ENCODE results near the gene NUDCD2.
"Not testable (repeated sequence)": the region's sequence is repeated elsewhere in the genome, so short reads cannot be mapped to it uniquely, and the experiment has no call there.

Gene NUDCD2

DNA sequence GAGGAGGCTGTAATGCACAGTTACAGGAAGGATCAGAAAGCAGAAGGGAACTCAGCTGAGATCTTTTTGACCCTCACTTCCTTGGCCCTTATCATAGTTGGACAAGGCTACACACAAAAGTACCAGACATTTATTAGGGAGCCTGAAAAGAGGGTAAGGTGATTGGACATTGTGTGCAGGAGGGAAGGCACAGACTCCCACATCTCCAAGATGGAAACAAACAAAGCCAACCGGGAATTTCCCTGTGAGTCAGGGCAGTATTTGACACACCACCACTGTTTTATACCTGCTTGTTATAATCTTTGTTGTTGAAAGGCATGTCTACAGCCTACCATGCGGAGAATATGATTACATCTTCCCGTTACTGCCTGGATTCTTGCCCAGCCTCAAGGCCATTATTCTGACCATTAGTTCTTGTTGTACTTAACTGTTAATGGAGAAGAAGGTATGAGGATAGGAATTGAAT is 25.5 kb downstream of the NUDCD2 start:
- DNase-seq (ENCODE audit: extremely low read depth in 1 of 2, low read depth in 1 of 2) = no peak

- no peak for DNase-seq (ENCODE audit: extremely low read depth in 1 of 2, low read depth in 1 of 2)
Observed at GRCh38 chr5:163433271-163433670, 26.6 kb downstream of the NUDCD2 start.

DNA sequence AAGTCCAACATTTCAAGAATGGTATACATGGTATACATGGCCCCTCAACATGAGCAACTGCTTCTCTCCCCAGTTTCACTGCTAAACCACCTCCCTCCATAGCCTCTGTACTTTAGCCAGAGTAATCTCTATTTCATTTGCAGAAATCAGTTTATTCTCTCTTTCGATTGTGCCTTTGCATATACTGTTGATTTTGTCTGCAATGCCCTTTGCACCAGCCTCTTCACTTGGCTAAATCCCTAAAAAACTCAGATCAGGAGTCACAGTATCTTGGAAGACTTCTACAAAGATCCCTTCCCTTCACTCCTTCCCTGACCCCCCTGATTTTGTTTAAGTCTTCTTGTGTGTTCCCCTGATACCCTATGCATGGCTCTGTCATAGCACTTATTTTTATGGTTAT is 27.4 kb downstream of the NUDCD2 start:
- no peak for DNase-seq (ENCODE audit: extremely low read depth in 1 of 2, low read depth in 1 of 2)

- not testable (repeated sequence) for DNase-seq (ENCODE audit: extremely low read depth in 1 of 2, low read depth in 1 of 2)
Observed at GRCh38 chr5:163426128-163426527, 33.8 kb downstream of the NUDCD2 start.

- no peak for DNase-seq (ENCODE audit: extremely low read depth in 1 of 2, low read depth in 1 of 2)
Observed at GRCh38 chr5:163424836-163425235, 35.1 kb downstream of the NUDCD2 start.

DNA sequence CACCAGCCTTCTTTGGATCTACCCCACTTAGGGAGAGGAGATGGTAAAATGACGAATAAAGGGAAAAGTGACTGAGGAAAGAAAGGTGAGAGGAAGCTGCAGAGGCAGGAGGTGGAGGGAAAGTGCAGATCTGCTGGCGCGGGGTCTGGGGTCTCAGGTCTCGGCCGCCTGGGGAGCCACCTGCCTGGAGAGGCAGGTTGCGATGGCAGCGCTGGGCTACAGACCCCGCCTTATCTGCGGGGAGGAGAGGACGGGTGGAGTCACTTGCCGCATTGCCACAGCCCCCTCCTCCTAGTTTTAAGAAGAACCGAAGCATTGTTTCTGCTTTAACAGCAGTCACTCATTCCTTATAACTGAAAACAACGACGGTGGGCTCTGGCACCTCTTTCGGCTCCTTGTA is 44.2 kb downstream of the NUDCD2 start:
- DNase-seq (ENCODE audit: extremely low read depth in 1 of 2, low read depth in 1 of 2) = not testable (repeated sequence)

DNA sequence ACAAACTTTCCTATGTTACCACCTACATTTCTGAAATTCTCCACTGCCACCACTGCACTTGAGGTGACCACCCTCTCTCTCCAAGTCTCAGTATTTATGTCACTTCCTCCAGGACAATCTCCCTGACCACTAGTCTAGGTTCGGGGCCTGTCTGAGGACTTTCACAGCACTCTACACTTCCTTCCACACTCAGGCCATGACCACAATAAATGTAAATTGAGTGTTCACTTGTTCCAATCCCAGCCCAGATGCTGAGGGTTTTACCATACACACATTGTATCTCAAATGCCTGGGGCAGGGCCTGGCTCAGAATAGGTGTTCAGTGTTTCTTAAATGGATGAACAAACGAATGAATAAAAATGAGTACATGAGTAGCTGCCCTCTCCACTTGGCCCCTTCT is 49.4 kb downstream of the NUDCD2 start:
- no peak for DNase-seq (ENCODE audit: extremely low read depth in 1 of 2, low read depth in 1 of 2)

DNA sequence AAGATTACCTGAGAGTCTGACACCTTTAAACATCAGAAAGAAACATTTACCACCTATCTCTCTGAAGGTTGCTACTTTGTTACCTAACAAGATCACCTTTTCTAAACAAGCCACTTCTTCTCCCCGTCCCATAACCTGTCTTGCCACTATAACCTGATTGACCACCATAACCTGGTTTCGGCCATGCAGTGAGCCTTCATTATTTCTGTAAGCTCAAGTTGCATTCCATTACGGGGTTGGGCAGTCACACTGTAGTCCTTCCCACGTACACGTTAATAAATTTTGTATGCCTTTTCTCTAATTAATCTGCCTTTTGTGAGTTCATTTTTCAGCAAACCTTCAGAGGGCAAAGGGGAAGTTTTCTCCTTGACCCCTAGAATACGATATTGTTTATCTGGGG is 50.5 kb downstream of the NUDCD2 start:
- no peak for DNase-seq (ENCODE audit: extremely low read depth in 1 of 2, low read depth in 1 of 2)

DNA sequence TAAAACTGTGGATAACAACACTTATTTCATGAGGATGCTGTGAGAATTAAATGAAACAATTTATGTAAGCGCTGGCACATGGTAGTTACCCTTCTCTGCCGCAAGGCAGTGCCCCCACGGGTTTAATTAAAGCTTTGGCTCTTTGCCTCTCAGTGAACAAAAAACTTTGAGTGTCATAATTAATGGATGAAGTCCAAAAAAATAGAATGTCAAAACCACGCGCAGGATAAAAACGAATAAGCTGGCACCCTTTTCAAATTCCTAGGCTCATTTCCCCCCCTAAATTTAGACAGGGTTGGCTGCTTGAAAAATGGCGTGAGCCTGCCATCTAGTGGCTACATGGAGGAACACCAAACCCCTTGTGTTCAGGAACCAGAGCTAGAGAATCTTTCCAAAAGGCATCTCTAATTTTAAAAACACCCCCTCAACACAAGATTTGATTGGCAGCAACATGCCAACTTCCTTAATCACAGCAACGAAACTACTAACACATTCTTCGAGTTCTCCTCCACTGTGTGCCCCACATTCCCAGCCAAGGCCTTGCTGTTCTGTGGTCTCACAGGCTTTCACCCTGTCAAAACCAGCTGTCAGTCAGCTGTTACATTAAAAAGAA is 51.5 kb downstream of the NUDCD2 start:
- DNase-seq (ENCODE audit: extremely low read depth in 1 of 2, low read depth in 1 of 2) = peak in 1 of 2 donors; percentile 25

GRCh38 chr5:163407034-163407655 is 52.8 kb downstream of the NUDCD2 start:
- DNase-seq (ENCODE audit: extremely low read depth in 1 of 2, low read depth in 1 of 2) = no peak

DNA sequence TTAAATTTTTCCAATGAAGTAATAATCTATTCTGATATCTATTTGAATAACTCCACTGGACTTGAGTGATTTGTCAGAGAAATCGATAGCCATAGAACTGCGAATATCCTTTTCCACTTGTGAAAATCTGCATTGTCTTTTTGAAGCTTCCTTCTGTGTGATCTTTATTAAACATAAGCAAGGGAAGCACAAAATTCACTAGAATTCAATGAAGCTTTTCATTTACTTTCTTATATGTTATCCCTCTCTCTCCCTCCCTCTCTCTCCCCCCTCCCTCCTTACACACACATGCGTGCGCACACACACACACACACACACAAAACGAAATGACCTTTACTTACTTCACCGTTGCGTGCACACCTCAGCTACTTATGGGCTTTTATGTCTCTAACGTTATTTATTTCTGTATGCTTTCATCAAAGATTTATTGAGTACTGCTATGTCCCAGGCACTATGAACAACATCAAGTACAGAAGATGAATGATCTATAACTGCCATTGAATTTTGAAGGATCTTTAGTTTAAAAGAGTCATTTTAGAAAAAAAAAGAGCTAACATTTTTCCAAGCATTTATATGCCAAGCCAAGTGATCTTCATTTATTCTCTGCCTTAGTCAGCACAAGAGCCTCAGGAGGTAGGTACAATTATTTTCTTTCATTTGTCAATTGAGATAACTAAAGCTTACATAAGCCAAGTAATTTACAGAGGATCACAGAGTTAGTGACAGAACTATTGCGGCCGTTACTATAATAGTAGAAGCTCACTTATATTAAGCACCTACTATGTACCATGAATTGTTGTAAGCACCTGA is 55.3 kb downstream of the NUDCD2 start:
- DNase-seq (ENCODE audit: extremely low read depth in 1 of 2, low read depth in 1 of 2) = no peak

- no peak for DNase-seq (ENCODE audit: extremely low read depth in 1 of 2, low read depth in 1 of 2)
Observed at GRCh38 chr5:163402007-163402406, 57.9 kb downstream of the NUDCD2 start.

DNA sequence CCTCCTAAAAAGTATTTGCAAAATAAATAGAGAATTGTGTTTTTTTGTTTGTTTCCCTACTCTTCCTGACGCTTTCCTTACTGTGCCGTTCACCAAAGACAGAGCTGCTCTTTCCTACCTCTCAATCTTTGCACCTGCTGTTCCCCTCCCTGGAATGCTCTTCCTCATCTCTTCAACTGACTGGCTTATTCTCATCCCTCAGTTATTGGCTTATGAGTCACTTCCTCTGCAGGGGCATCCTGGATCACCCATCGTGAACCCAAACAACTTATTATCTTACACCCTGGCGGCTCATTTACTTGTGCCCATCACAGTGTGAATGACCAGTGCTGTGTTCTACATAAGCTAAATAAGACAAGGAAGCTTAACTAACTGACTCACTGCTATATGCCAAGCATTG is 58.6 kb downstream of the NUDCD2 start:
- DNase-seq (ENCODE audit: extremely low read depth in 1 of 2, low read depth in 1 of 2) = no peak

GRCh38 chr5:163399923-163400322 is 60.0 kb downstream of the NUDCD2 start:
- no peak for DNase-seq (ENCODE audit: extremely low read depth in 1 of 2, low read depth in 1 of 2)

GRCh38 chr5:163397354-163397753 is 62.5 kb downstream of the NUDCD2 start:
- DNase-seq (ENCODE audit: extremely low read depth in 1 of 2, low read depth in 1 of 2) = no peak

GRCh38 chr5:163396818-163397340 is 63.0 kb downstream of the NUDCD2 start:
- not testable (repeated sequence) for DNase-seq (ENCODE audit: extremely low read depth in 1 of 2, low read depth in 1 of 2)

Measured in stimulated activated CD8-positive, alpha-beta memory T cell treated with anti-CD3 and anti-CD28 coated beads, Interleukin-7, amount 100 ng/mL, for 48 hours (primary cell).